Right cardiac atrium (tissue), 5 donors: ENCODE results near the gene PLEKHO2. TPM values are rescaled to one million over a fixed set of nuclear protein-coding genes. Genes with fewer than 3 reads are reported as not detected.
"Not testable (repeated sequence)": the region's sequence is repeated elsewhere in the genome, so short reads cannot be mapped to it uniquely, and the experiment has no call there.

Experiments used
- ATAC-seq, 2 donors: fragments of 200-7000 bp; cut with Tn5 transposase; one replicate each; pipeline versions ENCODE4 v1.8.0 to v1.9.1; 2020; ENCODE audit warnings: moderate library complexity in 2 of 2, mild to moderate bottlenecking in 1 of 2
- DNase-seq, 3 donors: peaks; one replicate each; pipeline ENCODE4 v3.0.0-alpha.2; 2020
- H3K27ac ChIP-seq: one replicate; pipeline ENCODE4 v1.5.1; 2013; ENCODE audit warnings: mild to moderate bottlenecking, low read length, control low read depth, moderate library complexity
- H3K27me3 ChIP-seq: one replicate; pipeline ENCODE4 v1.6.1; 2013; ENCODE audit not compliant: control insufficient read depth, insufficient read depth
- H3K4me1 ChIP-seq: one replicate; pipeline ENCODE4 v1.6.1; 2013; ENCODE audit warnings: low read length; ENCODE audit not compliant: control insufficient read depth, insufficient read depth
- H3K4me3 ChIP-seq: one replicate; pipeline ENCODE4 v1.5.1; 2013; ENCODE audit warnings: low read length, control low read depth
- H3K9me3 ChIP-seq: one replicate; pipeline ENCODE4 v1.6.1; 2013; ENCODE audit warnings: low read length; ENCODE audit not compliant: control insufficient read depth
- WGBS: extraction: QIAGEN DNeasy Blood & Tissue Kit; methylation state at CpG from one replicate; pipeline ENCODE4 v1.1.7; 2013; 5-methylcytosine and 5-hydroxymethylcytosine counted together
- intact Hi-C, 4 donors: fragments of 100-400 bp; cut with DNase I; formaldehyde crosslinking; loops; one replicate each; pipeline versions ENCODE4 v1.11.0 to v1.14.0; 2022 to 2023
- long read RNA-seq, 4 donors: library from polyadenylated mRNA; unstranded; transcript quantifications; one replicate each; pipeline ENCODE4 v2.0.0, GENCODE V29; 2020 to 2021
- polyA plus RNA-seq: library from polyadenylated mRNA; stranded (reverse); fragments of 200-250 nt; gene quantifications from one replicate; pipeline ENCODE4 v1.2.3, GENCODE V29; 2013
- total RNA-seq, 4 donors: library from RNA; stranded (reverse); fragmentation: NEBNext Ultra II Directional; extraction: Animal tissue kit (Norgen Biotek cat#: 25700); gene quantifications; one replicate each; pipeline ENCODE4 v1.2.1, GENCODE V29; 2021
- donor health status: healthy with polysubstance abuse.
- donor health status: DM: no; HTN: yes; CAD: no.
- donor health status: DM: no; HTN: no; CAD: no.
- donor health status: DM: no; HTN: yes; CAD: no; lungs with severe emphysema.
- donor health status: DM: yes; HTN: yes; CAD: no.

Gene PLEKHO2, protein sequence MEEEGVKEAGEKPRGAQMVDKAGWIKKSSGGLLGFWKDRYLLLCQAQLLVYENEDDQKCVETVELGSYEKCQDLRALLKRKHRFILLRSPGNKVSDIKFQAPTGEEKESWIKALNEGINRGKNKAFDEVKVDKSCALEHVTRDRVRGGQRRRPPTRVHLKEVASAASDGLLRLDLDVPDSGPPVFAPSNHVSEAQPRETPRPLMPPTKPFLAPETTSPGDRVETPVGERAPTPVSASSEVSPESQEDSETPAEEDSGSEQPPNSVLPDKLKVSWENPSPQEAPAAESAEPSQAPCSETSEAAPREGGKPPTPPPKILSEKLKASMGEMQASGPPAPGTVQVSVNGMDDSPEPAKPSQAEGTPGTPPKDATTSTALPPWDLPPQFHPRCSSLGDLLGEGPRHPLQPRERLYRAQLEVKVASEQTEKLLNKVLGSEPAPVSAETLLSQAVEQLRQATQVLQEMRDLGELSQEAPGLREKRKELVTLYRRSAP
- total RNA-seq (10 to 100 TPM; 11.6 to 22.3 (median 13.8) TPM), polyA plus RNA-seq (11.7 TPM)
- long read RNA-seq, donor 1, transcript PLEKHO2-201 (6 exons, 3,720 nt): major isoform, 5 of 13 reads
- long read RNA-seq, donor 1, partial matches to known transcripts: 8 of 13 reads
- long read RNA-seq, donor 1, other reads (novel, unspliced or antisense): 0 of 13 reads
- long read RNA-seq, donor 2, transcript PLEKHO2-201 (6 exons, 3,720 nt): major isoform, 7 of 7 reads
- long read RNA-seq, donor 2, partial matches to known transcripts: 0 of 7 reads
- long read RNA-seq, donor 2, other reads (novel, unspliced or antisense): 0 of 7 reads
- long read RNA-seq, donor 3, transcript PLEKHO2-201 (6 exons, 3,720 nt): major isoform, 6 of 34 reads
- long read RNA-seq, donor 3, partial matches to known transcripts: 26 of 34 reads
- long read RNA-seq, donor 3, other reads (novel, unspliced or antisense): 2 of 34 reads
- long read RNA-seq, donor 4, transcript PLEKHO2-201 (6 exons, 3,720 nt): major isoform, 7 of 7 reads
- long read RNA-seq, donor 4, partial matches to known transcripts: 0 of 7 reads
- long read RNA-seq, donor 4, other reads (novel, unspliced or antisense): 0 of 7 reads

GRCh38 chr15:64841344-64842095 is at the start of gene PLEKHO2:
PLEKHO2 (plus strand) TSS chr15:64841915; CDS start chr15:64842017, 102 bp downstream.
- intact Hi-C loops: loop anchor here (5.0 to 10.0 kb wide), 2 partner anchors 53 to 56 kb away; no protein-coding TSS in a partner anchor
- under 1% methylated on average over 75 of the region's 75 CpGs for WGBS

GRCh38 chr15:64792282-64792681 is 49.4 kb upstream of the PLEKHO2 start:
- H3K4me3 ChIP-seq: no peak overlapping the region
- no peaks in the 10 kb centered on the region for H3K4me1 ChIP-seq
- no peaks in the 10 kb centered on the region for H3K27me3 ChIP-seq
- intact Hi-C loops: no loop called here
- DNase-seq: no peak
- H3K9me3 ChIP-seq: no peaks in the 10 kb centered on the region
- H3K27ac ChIP-seq: no peak overlapping the region
- ATAC-seq: peak in 1 of 2 donors; percentile 17
- 92% methylated on average over 3 of the region's 3 CpGs for WGBS

More at GRCh38 chr15:64841344-64842095, at the start of gene PLEKHO2:
- DNase-seq (peak; percentile 98 to 99 (median 99)), ATAC-seq (peak; percentile 89 to 92)
- H3K4me1 ChIP-seq: peaks cover 8% of the 10 kb centered on the region
- peak within 1 kb of the TSS; percentile 84 for H3K27ac ChIP-seq
- H3K27me3 ChIP-seq: no peaks in the 10 kb centered on the region
- peak within 1 kb of the TSS; percentile 90 for H3K4me3 ChIP-seq
- no peaks in the 10 kb centered on the region for H3K9me3 ChIP-seq

DNA sequence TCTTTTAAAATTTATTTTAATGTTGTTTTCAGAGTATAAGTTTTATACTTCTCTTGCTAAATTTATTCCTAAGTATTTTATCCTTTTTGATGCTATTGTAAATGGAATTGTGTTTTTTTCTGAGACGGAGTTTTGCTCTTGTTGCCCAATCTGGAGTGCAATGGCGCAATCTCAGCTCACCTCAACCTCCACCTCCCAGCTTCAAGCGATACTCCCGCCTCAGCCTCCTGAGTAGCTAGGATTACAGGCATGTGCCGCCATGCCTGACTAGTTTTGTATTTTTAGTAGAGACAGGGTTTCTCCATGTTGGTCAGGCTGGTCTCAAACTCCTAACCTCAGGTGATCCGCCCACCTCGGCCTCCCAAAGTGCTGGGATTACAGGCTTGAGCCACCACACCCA is 46.4 kb upstream of the PLEKHO2 start:
- H3K9me3 ChIP-seq, ATAC-seq, H3K27me3 ChIP-seq, H3K4me3 ChIP-seq, intact Hi-C loops, H3K27ac ChIP-seq, H3K4me1 ChIP-seq, DNase-seq: not testable (repeated sequence)
- 95% methylated on average over 7 of the region's 7 CpGs for WGBS

GRCh38 chr15:64795921-64796320 is 45.8 kb upstream of the PLEKHO2 start:
- H3K9me3 ChIP-seq, H3K27me3 ChIP-seq, ATAC-seq, H3K4me1 ChIP-seq, H3K27ac ChIP-seq, H3K4me3 ChIP-seq, intact Hi-C loops: not testable (repeated sequence)
- DNase-seq: peak in 1 of 3 donors; percentile 3
- WGBS: 93% methylated on average over 9 of the region's 9 CpGs

- H3K9me3 ChIP-seq, H3K27ac ChIP-seq, H3K4me1 ChIP-seq, H3K27me3 ChIP-seq, ATAC-seq, H3K4me3 ChIP-seq, intact Hi-C loops: not testable (repeated sequence)
- WGBS: 91% methylated on average over 28 of the region's 29 CpGs
- peak in 1 of 3 donors; percentile 54 for DNase-seq
Observed at GRCh38 chr15:64798905-64799304, 42.8 kb upstream of the PLEKHO2 start.

DNA sequence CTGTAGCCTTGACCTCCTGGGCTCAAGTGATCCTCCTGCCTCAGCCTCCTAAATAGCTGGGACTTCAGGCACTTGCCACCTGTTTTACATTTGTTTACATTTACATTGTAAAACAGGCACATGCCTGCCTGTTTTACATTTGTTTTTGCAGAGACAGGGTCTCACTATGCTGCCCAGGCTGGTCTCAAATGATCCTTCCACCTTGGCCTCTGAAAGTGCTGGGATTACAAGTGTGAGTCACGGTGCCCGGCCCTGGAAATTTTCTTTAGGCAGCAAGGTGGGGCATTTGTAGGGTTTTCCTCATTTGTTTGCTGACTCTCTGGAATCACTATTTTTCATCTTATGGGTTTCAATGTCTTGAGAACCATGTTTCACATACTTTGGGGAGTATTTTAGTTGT is 41.2 kb upstream of the PLEKHO2 start:
- H3K27me3 ChIP-seq: no peaks in the 10 kb centered on the region
- ATAC-seq (no peak), DNase-seq (no peak)
- H3K9me3 ChIP-seq: no peaks in the 10 kb centered on the region
- H3K4me3 ChIP-seq: no peak overlapping the region
- no peaks in the 10 kb centered on the region for H3K4me1 ChIP-seq
- no peak overlapping the region for H3K27ac ChIP-seq
- intact Hi-C loops: no loop called here
- WGBS: 94% methylated on average over 2 of the region's 2 CpGs

- no peak overlapping the region for H3K4me3 ChIP-seq
- no peak overlapping the region for H3K27ac ChIP-seq
- DNase-seq (no peak), ATAC-seq (no peak)
- no peaks in the 10 kb centered on the region for H3K9me3 ChIP-seq
- H3K27me3 ChIP-seq: no peaks in the 10 kb centered on the region
- 96% methylated on average over 1 of the region's 1 CpG for WGBS
- no peaks in the 10 kb centered on the region for H3K4me1 ChIP-seq
- intact Hi-C loops: no loop called here
Observed at GRCh38 chr15:64803526-64803925, 38.2 kb upstream of the PLEKHO2 start.

- H3K4me1 ChIP-seq: no peaks in the 10 kb centered on the region
- H3K27ac ChIP-seq: peak overlapping the region; percentile 87
Observed at GRCh38 chr15:64804619-64805018, 37.1 kb upstream of the PLEKHO2 start.

GRCh38 chr15:64806509-64806908 is 35.2 kb upstream of the PLEKHO2 start:
- Histone ChIP-seq H3K9me3 (no peaks in the 10 kb centered on the region), H3K27ac (peak overlapping the region; percentile 44), H3K4me1 (no peaks in the 10 kb centered on the region), H3K4me3 (no peak overlapping the region), H3K27me3 (no peaks in the 10 kb centered on the region)
- intact Hi-C loops: loop anchor here in 1 of 4 donors (5.0 kb wide), 1 partner anchor 74 kb away; no protein-coding TSS in a partner anchor
- WGBS: 71% methylated on average over 6 of the region's 6 CpGs
- peak in 1 of 3 donors; percentile 27 for DNase-seq
- no peak for ATAC-seq

More at GRCh38 chr15:64804619-64805018, 37.1 kb upstream of the PLEKHO2 start:
- 64% methylated on average over 2 of the region's 2 CpGs for WGBS
- Histone ChIP-seq H3K9me3 (no peaks in the 10 kb centered on the region), H3K27me3 (no peaks in the 10 kb centered on the region), H3K4me3 (no peak overlapping the region)
- intact Hi-C loops: loop anchor here in 1 of 4 donors (5.0 kb wide), 1 partner anchor 72 kb away; no protein-coding TSS in a partner anchor
- peak in 1 of 3 donors; percentile 12 for DNase-seq
- ATAC-seq: no peak
